ENCODE results near the gene ADAM12.

ADAM12 gene

GRCh38 chr10:126157189-126157588 lies 231.1 kb downstream of the ADAM12 start:
- ChIA-PET POLR2A (no interaction called here), CTCF (interaction anchor here (0.6 kb wide), 3 partner anchors 18 to 1421 kb away, joined by 3 read pairs; no protein-coding TSS in a partner anchor)
- Histone ChIP-seq H3K4me3 (ENCODE audit: low read depth, low read length) (no peak overlapping the region), H3K36me3 (ENCODE audit: control insufficient read depth in 2 of 2, insufficient read depth in 1 of 2, low read length in 2 of 2) (no peaks in the 10 kb centered on the region), H3K27ac (ENCODE audit: extremely low read depth, low read depth, low read length) (no peak overlapping the region), H3K4me1 (ENCODE audit: control insufficient read depth, insufficient read depth, low read length) (no peaks in the 10 kb centered on the region), H3K9me3 (ENCODE audit: control insufficient read depth, insufficient read depth, low read depth, low read length) (no peaks in the 10 kb centered on the region)
- TF ChIP-seq SCRT2 (tag by site-specific recombination; IDR thresholded peaks at IDR 0.05) (peak; percentile 44; the same call in 1 of the 2 replicates), ZNF175 (tag by site-specific recombination; IDR thresholded peaks at IDR 0.05) (no peak), ZNF157 (tag by site-specific recombination; IDR thresholded peaks at IDR 0.05) (no peak), SCRT1 (tag by site-specific recombination; IDR thresholded peaks at IDR 0.05; ENCODE audit: borderline replicate concordance) (peak; percentile 62; the same call in 1 of the 2 replicates), ZBTB20 (tag by site-specific recombination; IDR thresholded peaks at IDR 0.05) (no peak), ZNF169 (tag by site-specific recombination; IDR thresholded peaks at IDR 0.05) (no peak), CTCF (tag by site-specific recombination; IDR thresholded peaks at IDR 0.05) (no peak), ZIC2 (tag by site-specific recombination; IDR thresholded peaks at IDR 0.05) (no peak), ZNF423 (tag by site-specific recombination; IDR thresholded peaks at IDR 0.05) (no peak), HOXC10 (CRISPR knock-in tag; IDR thresholded peaks at IDR 0.05) (no peak), ZNF37A (tag by site-specific recombination; IDR thresholded peaks at IDR 0.05) (no peak)

- H3K9me3 ChIP-seq (ENCODE audit: control insufficient read depth, insufficient read depth, low read depth, low read length): no peaks in the 10 kb centered on the region
- H3K36me3 ChIP-seq (ENCODE audit: control insufficient read depth in 2 of 2, insufficient read depth in 1 of 2, low read length in 2 of 2): no peaks in the 10 kb centered on the region
- ChIA-PET CTCF (interaction anchor here (0.6 kb wide), 1 partner anchor 1422 kb away, joined by 3 read pairs; no protein-coding TSS in a partner anchor), POLR2A (no interaction called here)
- no peak overlapping the region for H3K27ac ChIP-seq (ENCODE audit: extremely low read depth, low read depth, low read length)
- no peaks in the 10 kb centered on the region for H3K4me1 ChIP-seq (ENCODE audit: control insufficient read depth, insufficient read depth, low read length)
- H3K4me3 ChIP-seq (ENCODE audit: low read depth, low read length): no peak overlapping the region
- TF ChIP-seq ZNF24 (tag by site-specific recombination; IDR thresholded peaks at IDR 0.05) (no peak), ZBTB11 (tag by site-specific recombination; conservative IDR thresholded peaks at IDR 0.05; ENCODE audit: low read depth) (no peak), PRDM4 (tag by site-specific recombination; IDR thresholded peaks at IDR 0.05) (no peak), ZNF692 (tag by site-specific recombination; IDR thresholded peaks at IDR 0.05) (no peak), REST (tag by site-specific recombination; IDR thresholded peaks at IDR 0.05) (no peak), PBX3 (CRISPR knock-in tag; IDR thresholded peaks at IDR 0.05) (no peak), ZBTB44 (tag by site-specific recombination; IDR thresholded peaks at IDR 0.05) (no peak), ZNF473 (tag by site-specific recombination; IDR thresholded peaks at IDR 0.05) (no peak), KLF10 (tag by site-specific recombination; IDR thresholded peaks at IDR 0.05) (no peak)
Observed at GRCh38 chr10:126156503-126156902, 231.8 kb downstream of the ADAM12 start.
